ENCODE data around the gene ISOC2. TPM values are rescaled to one million over a fixed set of nuclear protein-coding genes. Genes with fewer than 3 reads are reported as not detected.
"Not testable (repeated sequence)": the region's sequence is repeated elsewhere in the genome, so short reads cannot be mapped to it uniquely, and the experiment has no call there.

Gene ISOC2
- total and polyA plus RNA-seq, 8 donors = 19.8 to 348 (median 70.7) TPM

- peak overlapping the region in 3 of 4 donors; percentile 21 to 35 (median 22) for H3K4me3 ChIP-seq
Observed at GRCh38 chr19:55451163-55451964, 10.1 kb downstream of the ISOC2 start.

GRCh38 chr19:55449469-55449868 is 12.0 kb downstream of the ISOC2 start:
- Histone ChIP-seq H3K4me1 (peaks cover 22 to 24% (median 22%) of the 10 kb centered on the region in 4 donors), H3K9me3 (no peaks in the 10 kb centered on the region), H3K4me3 (no peak overlapping the region), H3K27me3 (peaks cover 20 to 78% (median 44%) of the 10 kb centered on the region in 3 donors), H3K27ac (no peak overlapping the region), H3K36me3 (peaks cover 0 to 7% (median 3%) of the 10 kb centered on the region in 4 donors)
- DNase-seq = no peak
- 25 to 37% (median 25%) methylated on average over 2 to 16 of the region's 16 CpGs for WGBS, 5 donors
- TF ChIP-seq POLR2A (IDR thresholded peaks at IDR 0.05) (no peak), EP300 (IDR thresholded peaks at IDR 0.05) (no peak), CTCF (IDR thresholded peaks at IDR 0.05) (no peak), POLR2AphosphoS5 (IDR thresholded peaks at IDR 0.05) (no peak)
- intact Hi-C loops (cut with DNase I; ENCODE audit: low total_unique reads) = no loop called here

More at GRCh38 chr19:55451163-55451964, 10.1 kb downstream of the ISOC2 start:
- Histone ChIP-seq H3K36me3 (peaks cover 0 to 26% (median 20%) of the 10 kb centered on the region in 4 donors), H3K27me3 (peaks cover 18 to 59% (median 34%) of the 10 kb centered on the region in 3 donors), H3K9me3 (no peaks in the 10 kb centered on the region), H3K27ac (no peak overlapping the region), H3K4me1 (peaks cover 22 to 24% (median 22%) of the 10 kb centered on the region in 4 donors)
- no peak for TF ChIP-seq POLR2AphosphoS5 (IDR thresholded peaks at IDR 0.05)
- TF ChIP-seq POLR2A (IDR thresholded peaks at IDR 0.05) = no peak
- TF ChIP-seq EP300 (IDR thresholded peaks at IDR 0.05) = no peak
- TF ChIP-seq CTCF (IDR thresholded peaks at IDR 0.05) = no peak
- 1 to 2% (median 2%) methylated on average over 28 to 79 of the region's 80 CpGs for WGBS, 5 donors
- intact Hi-C loops (cut with DNase I; ENCODE audit: low total_unique reads) = no loop called here
- no peak for DNase-seq

- intact Hi-C loops (cut with DNase I; ENCODE audit: low total_unique reads); H3K27ac ChIP-seq; H3K36me3 ChIP-seq; H3K4me3 ChIP-seq; H3K9me3 ChIP-seq; DNase-seq: not testable (repeated sequence)
- WGBS, 5 donors = 83 to 92% (median 86%) methylated on average over 5 of the region's 5 CpGs
- peaks cover 21 to 27% (median 23%) of the 10 kb centered on the region in 4 donors for H3K4me1 ChIP-seq
- H3K27me3 ChIP-seq = peaks cover 27 to 89% (median 56%) of the 10 kb centered on the region in 3 donors
Observed at GRCh38 chr19:55448175-55448490, 13.3 kb downstream of the ISOC2 start.

- H3K36me3 ChIP-seq = no peaks in the 10 kb centered on the region
- DNase-seq = peak in 1 of 2 donors; percentile 48
- 27 to 38% (median 28%) methylated on average over 11 to 16 of the region's 16 CpGs for WGBS, 5 donors
- H3K4me1 ChIP-seq = peaks cover 16 to 27% (median 23%) of the 10 kb centered on the region in 4 donors
- H3K27me3 ChIP-seq = peaks cover 27 to 89% (median 56%) of the 10 kb centered on the region in 3 donors
- intact Hi-C loops (cut with DNase I; ENCODE audit: low total_unique reads) = no loop called here
- H3K9me3 ChIP-seq = no peaks in the 10 kb centered on the region
- H3K4me3 ChIP-seq = no peak overlapping the region
- no peak for TF ChIP-seq POLR2A (IDR thresholded peaks at IDR 0.05)
- TF ChIP-seq EP300 (IDR thresholded peaks at IDR 0.05) = no peak
- no peak for TF ChIP-seq CTCF (IDR thresholded peaks at IDR 0.05)
- TF ChIP-seq POLR2AphosphoS5 (IDR thresholded peaks at IDR 0.05) = no peak
- no peak overlapping the region for H3K27ac ChIP-seq
Observed at GRCh38 chr19:55447421-55448174, 13.8 kb downstream of the ISOC2 start.
